Measurements from ENCODE around the gene BLVRA. TPM values are rescaled to one million over a fixed set of nuclear protein-coding genes. Genes with fewer than 3 reads are reported as not detected.

The BLVRA gene
- total RNA-seq, 4 donors from 2014 or later = 84.8 to 102 (median 92.8) TPM

DNA sequence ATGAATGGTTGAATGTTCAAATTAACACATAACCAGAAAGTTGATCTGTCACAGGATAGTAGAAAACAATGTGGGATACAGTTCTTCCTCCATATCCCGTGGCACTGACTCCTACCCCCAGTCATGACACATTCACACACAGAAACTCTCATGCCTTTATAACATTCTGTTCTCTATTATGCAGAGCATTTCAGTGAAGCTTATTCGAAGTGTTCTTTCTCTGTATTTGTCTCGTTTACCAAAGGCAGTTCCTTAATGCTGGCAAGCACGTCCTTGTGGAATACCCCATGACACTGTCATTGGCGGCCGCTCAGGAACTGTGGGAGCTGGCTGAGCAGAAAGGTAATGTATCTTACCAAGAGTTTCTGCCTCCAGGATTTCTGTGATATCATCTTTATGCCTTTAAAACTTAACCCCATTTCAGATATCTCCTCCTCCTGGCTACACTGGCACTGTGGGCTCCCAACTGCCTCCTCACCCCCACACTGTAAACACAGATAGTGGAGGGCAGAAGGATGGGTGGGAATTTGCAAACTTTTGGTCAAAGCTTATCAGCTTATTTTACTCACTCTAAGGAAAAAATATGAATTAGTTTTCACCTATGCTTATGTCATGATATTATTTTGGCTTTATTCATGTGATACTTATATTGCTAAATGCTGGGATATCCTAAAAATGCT is 34.1 kb downstream of the BLVRA start:
- H3K27ac ChIP-seq (replicated peaks in 1 of 4) = peak overlapping the region; percentile 65 to 77 (median 71)
- no peaks in the 10 kb centered on the region for H3K27me3 ChIP-seq
- 59% methylated on average over 6 of the region's 6 CpGs for WGBS
- H3K4me1 ChIP-seq = peaks cover 0 to 30% (median 30%) of the 10 kb centered on the region in 4 donors
- peaks cover 22 to 86% (median 54%) of the 10 kb centered on the region in 4 donors for H3K36me3 ChIP-seq
- H3K9me3 ChIP-seq = no peaks in the 10 kb centered on the region
- peak; percentile 53 to 68 for TF ChIP-seq POLR2AphosphoS5 (IDR thresholded peaks at IDR 0.05)
- TF ChIP-seq EP300 (IDR thresholded peaks at IDR 0.05) = no peak
- intact Hi-C loops (cut with DNase I) = no loop called here
- H3K4me3 ChIP-seq = no peak overlapping the region
- no peak for DNase-seq (ENCODE audit: extremely low spot score)

GRCh38 chr7:43799605-43800004 is 41.1 kb downstream of the BLVRA start:
- peaks cover 0 to 4% (median 0%) of the 10 kb centered on the region in 4 donors for H3K4me1 ChIP-seq
- TF ChIP-seq POLR2A (IDR thresholded peaks at IDR 0.05; ENCODE audit: low read depth) (no peak), EP300 (IDR thresholded peaks at IDR 0.05) (no peak), POLR2AphosphoS5 (IDR thresholded peaks at IDR 0.05) (no peak)
- TF ChIP-seq, protein P1, sequence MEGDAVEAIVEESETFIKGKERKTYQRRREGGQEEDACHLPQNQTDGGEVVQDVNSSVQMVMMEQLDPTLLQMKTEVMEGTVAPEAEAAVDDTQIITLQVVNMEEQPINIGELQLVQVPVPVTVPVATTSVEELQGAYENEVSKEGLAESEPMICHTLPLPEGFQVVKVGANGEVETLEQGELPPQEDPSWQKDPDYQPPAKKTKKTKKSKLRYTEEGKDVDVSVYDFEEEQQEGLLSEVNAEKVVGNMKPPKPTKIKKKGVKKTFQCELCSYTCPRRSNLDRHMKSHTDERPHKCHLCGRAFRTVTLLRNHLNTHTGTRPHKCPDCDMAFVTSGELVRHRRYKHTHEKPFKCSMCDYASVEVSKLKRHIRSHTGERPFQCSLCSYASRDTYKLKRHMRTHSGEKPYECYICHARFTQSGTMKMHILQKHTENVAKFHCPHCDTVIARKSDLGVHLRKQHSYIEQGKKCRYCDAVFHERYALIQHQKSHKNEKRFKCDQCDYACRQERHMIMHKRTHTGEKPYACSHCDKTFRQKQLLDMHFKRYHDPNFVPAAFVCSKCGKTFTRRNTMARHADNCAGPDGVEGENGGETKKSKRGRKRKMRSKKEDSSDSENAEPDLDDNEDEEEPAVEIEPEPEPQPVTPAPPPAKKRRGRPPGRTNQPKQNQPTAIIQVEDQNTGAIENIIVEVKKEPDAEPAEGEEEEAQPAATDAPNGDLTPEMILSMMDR (IDR thresholded peaks at IDR 0.05) = no peak
- no peaks in the 10 kb centered on the region for H3K9me3 ChIP-seq
- WGBS = 91% methylated on average over 4 of the region's 4 CpGs
- intact Hi-C loops (cut with DNase I) = no loop called here
- no peak for DNase-seq (ENCODE audit: extremely low spot score)
- no peak overlapping the region for H3K4me3 ChIP-seq
- no peak overlapping the region for H3K27ac ChIP-seq (replicated peaks in 1 of 4)
- peaks cover 36 to 72% (median 49%) of the 10 kb centered on the region in 4 donors for H3K36me3 ChIP-seq
- H3K27me3 ChIP-seq = no peaks in the 10 kb centered on the region

DNA sequence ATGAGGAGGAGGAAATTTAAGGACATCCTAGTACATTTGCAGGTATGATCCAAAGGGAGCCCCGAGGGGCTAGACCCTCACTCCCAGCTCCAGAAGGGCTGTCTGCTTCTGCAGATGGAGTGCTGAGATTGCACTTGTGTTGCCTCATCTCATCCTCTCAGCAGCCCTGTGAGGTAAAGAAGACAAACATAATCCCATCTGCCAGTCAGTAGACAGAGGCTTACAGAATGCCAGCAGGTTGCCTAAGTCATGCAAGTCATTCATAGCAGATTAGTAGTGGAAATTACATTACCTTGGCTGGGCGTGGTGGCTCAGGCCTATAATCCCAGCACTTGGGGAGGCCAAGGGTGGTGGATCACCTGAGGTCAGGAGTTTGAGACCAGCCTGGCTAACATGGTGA is 45.4 kb downstream of the BLVRA start:
- H3K9me3 ChIP-seq = no peaks in the 10 kb centered on the region
- H3K27ac ChIP-seq (replicated peaks in 1 of 4) = no peak overlapping the region
- WGBS = 93% methylated on average over 2 of the region's 2 CpGs
- no peak for TF ChIP-seq POLR2AphosphoS5 (IDR thresholded peaks at IDR 0.05)
- TF ChIP-seq POLR2A (IDR thresholded peaks at IDR 0.05; ENCODE audit: low read depth) = no peak
- TF ChIP-seq, protein P1 (IDR thresholded peaks at IDR 0.05) = no peak
- TF ChIP-seq EP300 (IDR thresholded peaks at IDR 0.05) = no peak
- no peak for DNase-seq (ENCODE audit: extremely low spot score)
- intact Hi-C loops (cut with DNase I) = no loop called here
- peaks cover 0 to 4% (median 0%) of the 10 kb centered on the region in 4 donors for H3K4me1 ChIP-seq
- H3K27me3 ChIP-seq = no peaks in the 10 kb centered on the region
- H3K36me3 ChIP-seq = peaks cover 45 to 94% (median 81%) of the 10 kb centered on the region in 4 donors
- H3K4me3 ChIP-seq = no peak overlapping the region

- peaks cover 26 to 59% (median 50%) of the 10 kb centered on the region in 4 donors for H3K36me3 ChIP-seq
- intact Hi-C loops (cut with DNase I) = no loop called here
- WGBS = 93% methylated on average over 11 of the region's 11 CpGs
Observed at GRCh38 chr7:43808410-43808809, 49.9 kb downstream of the BLVRA start.

More at GRCh38 chr7:43808410-43808809, 49.9 kb downstream of the BLVRA start:
- Histone ChIP-seq H3K4me3 (no peak overlapping the region), H3K27me3 (peaks cover 0 to 9% (median 0%) of the 10 kb centered on the region in 4 donors), H3K9me3 (no peaks in the 10 kb centered on the region), H3K27ac (replicated peaks in 1 of 4) (no peak overlapping the region), H3K4me1 (peaks cover 0 to 4% (median 0%) of the 10 kb centered on the region in 4 donors)
- no peak for DNase-seq (ENCODE audit: extremely low spot score)
- TF ChIP-seq EP300 (IDR thresholded peaks at IDR 0.05) (no peak), POLR2AphosphoS5 (IDR thresholded peaks at IDR 0.05) (no peak), POLR2A (IDR thresholded peaks at IDR 0.05; ENCODE audit: low read depth) (no peak)
- TF ChIP-seq, protein P1 (IDR thresholded peaks at IDR 0.05) = no peak
